ENCODE data around the gene NINJ2. TPM values are rescaled to one million over a fixed set of nuclear protein-coding genes. Genes with fewer than 3 reads are reported as not detected.

The NINJ2 gene
- total RNA-seq, 1 donor from 2014 or later: not detected

DNA sequence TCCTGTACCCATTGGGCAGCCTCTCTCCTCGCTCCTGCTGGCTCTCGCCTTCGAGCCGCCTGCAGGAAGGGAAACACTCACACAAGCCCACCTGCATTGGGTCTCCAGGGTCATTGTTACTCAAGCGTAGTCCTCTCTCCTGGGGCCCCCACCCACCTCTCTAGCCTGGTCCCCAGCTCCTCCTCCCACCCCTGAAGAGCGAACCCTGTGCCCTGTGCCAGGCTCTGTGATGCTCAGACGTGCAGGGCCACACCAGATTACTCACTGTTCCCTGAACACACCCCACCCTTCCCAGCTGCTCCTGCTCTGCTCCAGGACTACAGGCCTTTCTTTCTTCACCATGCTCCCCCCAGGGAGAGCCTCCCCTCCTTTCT is 88.1 kb downstream of the NINJ2 start:
- Histone ChIP-seq H3K27me3 (ENCODE audit: control insufficient read depth, insufficient read depth, low read length) (no peaks in the 10 kb centered on the region), H3K36me3 (ENCODE audit: control insufficient read depth, insufficient read depth, low read length) (no peaks in the 10 kb centered on the region), H3K4me3 (ENCODE audit: low read depth, low read length) (no peak overlapping the region)
- TF ChIP-seq, protein P1, sequence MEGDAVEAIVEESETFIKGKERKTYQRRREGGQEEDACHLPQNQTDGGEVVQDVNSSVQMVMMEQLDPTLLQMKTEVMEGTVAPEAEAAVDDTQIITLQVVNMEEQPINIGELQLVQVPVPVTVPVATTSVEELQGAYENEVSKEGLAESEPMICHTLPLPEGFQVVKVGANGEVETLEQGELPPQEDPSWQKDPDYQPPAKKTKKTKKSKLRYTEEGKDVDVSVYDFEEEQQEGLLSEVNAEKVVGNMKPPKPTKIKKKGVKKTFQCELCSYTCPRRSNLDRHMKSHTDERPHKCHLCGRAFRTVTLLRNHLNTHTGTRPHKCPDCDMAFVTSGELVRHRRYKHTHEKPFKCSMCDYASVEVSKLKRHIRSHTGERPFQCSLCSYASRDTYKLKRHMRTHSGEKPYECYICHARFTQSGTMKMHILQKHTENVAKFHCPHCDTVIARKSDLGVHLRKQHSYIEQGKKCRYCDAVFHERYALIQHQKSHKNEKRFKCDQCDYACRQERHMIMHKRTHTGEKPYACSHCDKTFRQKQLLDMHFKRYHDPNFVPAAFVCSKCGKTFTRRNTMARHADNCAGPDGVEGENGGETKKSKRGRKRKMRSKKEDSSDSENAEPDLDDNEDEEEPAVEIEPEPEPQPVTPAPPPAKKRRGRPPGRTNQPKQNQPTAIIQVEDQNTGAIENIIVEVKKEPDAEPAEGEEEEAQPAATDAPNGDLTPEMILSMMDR (IDR thresholded peaks at IDR 0.05; ENCODE audit: insufficient read depth, low read length, poor library complexity, severe bottlenecking): no peak
- DNase-seq (ENCODE audit: low read depth): no peak

DNA sequence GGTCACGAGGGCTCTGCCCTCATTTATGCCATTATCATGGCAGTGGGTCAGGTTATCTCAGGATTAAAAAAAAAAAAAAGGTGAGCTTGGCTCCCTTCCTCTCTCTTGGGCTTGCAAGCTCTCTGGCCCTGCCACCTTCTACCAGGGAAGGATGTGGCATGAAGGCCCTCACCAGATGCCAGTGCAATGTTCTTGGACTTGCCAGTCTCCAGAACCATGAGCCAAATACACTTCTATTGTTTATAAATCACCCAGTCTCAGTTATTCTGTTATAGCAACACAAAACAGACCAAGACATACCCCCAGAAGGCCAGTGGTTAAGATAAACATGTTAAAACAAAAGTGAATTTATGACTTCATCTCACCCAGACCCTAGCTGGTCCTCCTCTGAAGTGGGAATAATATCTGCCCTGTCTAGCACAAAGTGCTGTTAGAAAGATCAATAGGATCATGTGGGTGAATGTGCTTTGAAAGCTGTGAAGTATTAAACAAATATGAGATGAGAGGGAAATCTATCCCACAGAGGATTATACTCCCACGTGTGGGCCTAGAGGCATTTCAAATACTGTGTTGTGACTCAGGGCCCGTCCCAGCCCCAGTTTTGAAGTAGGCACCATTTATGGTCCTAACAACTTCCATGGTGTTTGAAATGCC is 88.6 kb downstream of the NINJ2 start:
- DNase-seq (ENCODE audit: low read depth): no peak
- H3K27me3 ChIP-seq (ENCODE audit: control insufficient read depth, insufficient read depth, low read length): no peaks in the 10 kb centered on the region
- H3K36me3 ChIP-seq (ENCODE audit: control insufficient read depth, insufficient read depth, low read length): no peaks in the 10 kb centered on the region
- H3K4me3 ChIP-seq (ENCODE audit: low read depth, low read length): no peak overlapping the region
- TF ChIP-seq, protein P1 (IDR thresholded peaks at IDR 0.05; ENCODE audit: insufficient read depth, low read length, poor library complexity, severe bottlenecking): no peak

DNA sequence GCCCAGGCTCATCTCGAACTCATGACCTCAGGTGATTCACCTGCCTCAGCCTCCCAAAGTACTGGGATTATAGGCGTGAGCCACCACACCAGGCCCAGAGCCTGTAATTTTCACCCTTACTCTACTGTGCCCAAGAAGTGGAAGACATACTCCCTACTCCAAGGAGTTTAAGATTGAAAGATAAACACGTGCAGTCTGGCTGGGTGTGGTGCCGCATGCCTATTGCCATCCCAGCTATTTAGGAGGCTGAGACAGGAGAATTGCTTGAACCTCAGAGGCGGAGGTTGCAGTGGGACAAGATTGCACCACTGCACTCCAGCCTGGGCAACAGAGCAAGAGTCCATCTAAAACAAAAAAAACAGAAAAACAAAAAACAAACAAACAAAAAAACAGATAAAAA is 90.0 kb downstream of the NINJ2 start:
- H3K27me3 ChIP-seq (ENCODE audit: control insufficient read depth, insufficient read depth, low read length): no peaks in the 10 kb centered on the region
- H3K36me3 ChIP-seq (ENCODE audit: control insufficient read depth, insufficient read depth, low read length): no peaks in the 10 kb centered on the region
- no peak for DNase-seq (ENCODE audit: low read depth)
- no peak overlapping the region for H3K4me3 ChIP-seq (ENCODE audit: low read depth, low read length)
- TF ChIP-seq, protein P1 (IDR thresholded peaks at IDR 0.05; ENCODE audit: insufficient read depth, low read length, poor library complexity, severe bottlenecking): no peak

DNA sequence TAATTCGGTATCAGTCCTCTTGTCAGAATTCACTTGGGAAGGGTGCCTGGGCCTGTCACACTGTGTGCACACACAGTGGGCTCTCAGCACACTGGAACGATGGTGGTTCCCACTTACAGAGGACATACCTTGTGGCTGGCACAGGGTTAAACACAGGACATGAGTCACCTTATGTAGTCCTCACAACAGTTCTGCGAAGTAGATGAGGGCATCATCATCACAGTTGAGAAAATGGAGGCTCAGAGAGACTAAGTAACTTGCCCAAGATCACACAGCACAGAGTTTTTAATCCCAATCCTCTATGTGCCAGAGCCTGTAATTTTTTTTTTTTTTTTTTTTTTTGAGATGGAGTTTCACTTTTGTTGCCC is 90.7 kb downstream of the NINJ2 start:
- Histone ChIP-seq H3K4me3 (ENCODE audit: low read depth, low read length) (no peak overlapping the region), H3K36me3 (ENCODE audit: control insufficient read depth, insufficient read depth, low read length) (no peaks in the 10 kb centered on the region), H3K27me3 (ENCODE audit: control insufficient read depth, insufficient read depth, low read length) (no peaks in the 10 kb centered on the region)
- TF ChIP-seq, protein P1 (IDR thresholded peaks at IDR 0.05; ENCODE audit: insufficient read depth, low read length, poor library complexity, severe bottlenecking): no peak
- DNase-seq (ENCODE audit: low read depth): no peak

DNA sequence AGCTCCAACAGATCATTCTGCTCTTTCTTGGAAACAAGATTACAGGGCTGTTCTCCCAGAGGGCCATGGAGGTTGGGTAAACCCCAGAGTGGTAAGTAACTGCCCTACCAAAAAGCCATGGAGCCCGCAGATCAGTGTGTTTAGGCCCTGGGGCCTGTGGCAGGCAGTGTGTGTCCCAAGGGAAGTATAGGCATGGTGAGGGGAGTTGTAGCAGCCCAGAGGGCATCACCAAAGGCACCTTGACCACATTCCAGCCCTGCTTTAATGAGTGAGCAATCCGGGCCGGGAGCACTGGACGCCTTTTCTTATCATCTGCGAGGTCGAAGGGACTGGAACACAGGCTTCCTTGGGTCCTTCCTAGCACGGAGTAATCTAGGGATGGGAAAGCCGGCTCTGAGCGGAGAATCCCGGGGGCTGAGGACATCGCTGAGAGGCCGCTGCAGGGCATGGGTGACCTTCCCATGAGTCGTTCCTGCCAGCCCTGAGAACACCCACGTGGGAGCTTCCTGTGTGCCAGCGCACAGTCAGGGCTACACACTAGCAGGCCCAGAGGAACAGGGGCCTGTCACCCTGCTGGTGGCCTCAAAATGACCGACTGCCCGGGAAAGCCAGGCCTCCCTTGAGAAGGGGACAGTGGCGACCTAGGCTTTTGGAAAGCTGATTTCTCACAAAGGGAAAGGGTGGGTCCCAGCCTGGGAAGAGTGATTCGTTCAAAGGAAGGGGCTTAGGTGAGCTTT is 91.3 kb downstream of the NINJ2 start:
- H3K36me3 ChIP-seq (ENCODE audit: control insufficient read depth, insufficient read depth, low read length): no peaks in the 10 kb centered on the region
- TF ChIP-seq, protein P1 (IDR thresholded peaks at IDR 0.05; ENCODE audit: insufficient read depth, low read length, poor library complexity, severe bottlenecking): no peak
- no peaks in the 10 kb centered on the region for H3K27me3 ChIP-seq (ENCODE audit: control insufficient read depth, insufficient read depth, low read length)
- no peak for DNase-seq (ENCODE audit: low read depth)
- no peak overlapping the region for H3K4me3 ChIP-seq (ENCODE audit: low read depth, low read length)

Data from kidney epithelial cell (primary cell).